ENCODE data around the gene GCK. TPM values are rescaled to one million over a fixed set of nuclear protein-coding genes. Genes with fewer than 3 reads are reported as not detected.

Gene GCK
- total and polyA plus RNA-seq, 4 donors: 0.09 to 12.7 (median 0.44) TPM

- DNase-seq (ENCODE audit: low spot score): no peak
Measured at GRCh38 chr7:44220046-44220357, 30.8 kb upstream of the GCK start.

DNA sequence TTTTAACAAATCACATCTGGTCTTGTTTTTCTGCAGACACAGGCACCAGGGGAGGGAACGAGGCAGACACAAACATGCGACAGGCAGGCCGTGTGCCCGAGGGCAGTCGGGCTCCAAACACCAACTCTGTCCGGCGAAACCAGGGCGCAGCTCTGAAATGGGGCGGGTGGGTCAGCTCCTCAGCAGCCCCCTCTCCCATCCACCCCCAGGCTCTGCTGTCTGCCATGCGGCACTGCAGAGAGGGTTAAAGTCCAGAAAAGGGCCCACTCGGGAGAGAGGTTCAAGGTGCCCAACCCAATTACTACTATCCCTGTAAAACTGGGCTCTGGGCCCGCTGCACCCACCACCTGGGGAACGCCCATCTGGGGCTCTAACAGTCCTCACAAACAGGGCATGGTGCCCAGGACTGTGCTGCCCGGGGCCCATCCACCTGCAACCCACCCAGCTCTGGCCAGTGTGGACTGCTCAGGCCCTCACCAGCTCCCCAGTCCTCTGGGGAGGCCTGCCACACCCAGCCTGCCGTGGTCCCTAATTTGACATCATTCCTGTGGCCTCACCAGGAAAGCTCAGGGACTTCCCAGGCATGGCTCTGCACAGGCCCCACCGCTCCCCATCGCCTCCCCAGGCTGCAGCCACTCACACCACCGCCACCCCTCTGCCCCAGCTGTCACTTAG lies 30.3 kb upstream of the GCK start:
- Histone ChIP-seq H3K36me3 (ENCODE audit: control insufficient read depth in 4 of 4, insufficient read depth in 3 of 4, low read depth in 1 of 4, low read length in 3 of 4) (no peaks in the 10 kb centered on the region), H3K4me1 (ENCODE audit: control insufficient read depth in 4 of 4, insufficient read depth in 4 of 4, low read length in 3 of 4) (no peaks in the 10 kb centered on the region), H3K27me3 (ENCODE audit: control insufficient read depth in 4 of 4, insufficient read depth in 4 of 4, low read length in 3 of 4) (no peaks in the 10 kb centered on the region), H3K27ac (ENCODE audit: low read depth in 1 of 2, low read length in 2 of 2) (no peak overlapping the region), H3K4me3 (ENCODE audit: low read depth in 1 of 3, low read length in 3 of 3) (no peak overlapping the region), H3K9ac (ENCODE audit: low read depth in 1 of 2, low read length in 2 of 2) (no peak overlapping the region), H3K9me3 (ENCODE audit: control insufficient read depth in 4 of 4, low read length in 3 of 4) (no peaks in the 10 kb centered on the region)
- no peak for DNase-seq (ENCODE audit: low spot score)
- WGBS: 92% methylated on average over 18 of the region's 18 CpGs
- TF ChIP-seq RAD21 (IDR thresholded peaks at IDR 0.05): no peak
- TF ChIP-seq YY1 (IDR thresholded peaks at IDR 0.05): no peak
- no peak for TF ChIP-seq ZBTB33 (IDR thresholded peaks at IDR 0.05)
- no peak for TF ChIP-seq HNF4A (conservative IDR thresholded peaks at IDR 0.05)
- no peak for TF ChIP-seq NR2F2 (IDR thresholded peaks at IDR 0.05)
- TF ChIP-seq SP1 (IDR thresholded peaks at IDR 0.05): no peak
- no peak for TF ChIP-seq HNF4G (IDR thresholded peaks at IDR 0.05)
- TF ChIP-seq TAF1 (conservative IDR thresholded peaks at IDR 0.05): no peak
- TF ChIP-seq, protein P1, sequence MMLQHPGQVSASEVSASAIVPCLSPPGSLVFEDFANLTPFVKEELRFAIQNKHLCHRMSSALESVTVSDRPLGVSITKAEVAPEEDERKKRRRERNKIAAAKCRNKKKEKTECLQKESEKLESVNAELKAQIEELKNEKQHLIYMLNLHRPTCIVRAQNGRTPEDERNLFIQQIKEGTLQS (IDR thresholded peaks at IDR 0.05): no peak
- TF ChIP-seq RXRA (IDR thresholded peaks at IDR 0.05): no peak
- TF ChIP-seq, protein P2, sequence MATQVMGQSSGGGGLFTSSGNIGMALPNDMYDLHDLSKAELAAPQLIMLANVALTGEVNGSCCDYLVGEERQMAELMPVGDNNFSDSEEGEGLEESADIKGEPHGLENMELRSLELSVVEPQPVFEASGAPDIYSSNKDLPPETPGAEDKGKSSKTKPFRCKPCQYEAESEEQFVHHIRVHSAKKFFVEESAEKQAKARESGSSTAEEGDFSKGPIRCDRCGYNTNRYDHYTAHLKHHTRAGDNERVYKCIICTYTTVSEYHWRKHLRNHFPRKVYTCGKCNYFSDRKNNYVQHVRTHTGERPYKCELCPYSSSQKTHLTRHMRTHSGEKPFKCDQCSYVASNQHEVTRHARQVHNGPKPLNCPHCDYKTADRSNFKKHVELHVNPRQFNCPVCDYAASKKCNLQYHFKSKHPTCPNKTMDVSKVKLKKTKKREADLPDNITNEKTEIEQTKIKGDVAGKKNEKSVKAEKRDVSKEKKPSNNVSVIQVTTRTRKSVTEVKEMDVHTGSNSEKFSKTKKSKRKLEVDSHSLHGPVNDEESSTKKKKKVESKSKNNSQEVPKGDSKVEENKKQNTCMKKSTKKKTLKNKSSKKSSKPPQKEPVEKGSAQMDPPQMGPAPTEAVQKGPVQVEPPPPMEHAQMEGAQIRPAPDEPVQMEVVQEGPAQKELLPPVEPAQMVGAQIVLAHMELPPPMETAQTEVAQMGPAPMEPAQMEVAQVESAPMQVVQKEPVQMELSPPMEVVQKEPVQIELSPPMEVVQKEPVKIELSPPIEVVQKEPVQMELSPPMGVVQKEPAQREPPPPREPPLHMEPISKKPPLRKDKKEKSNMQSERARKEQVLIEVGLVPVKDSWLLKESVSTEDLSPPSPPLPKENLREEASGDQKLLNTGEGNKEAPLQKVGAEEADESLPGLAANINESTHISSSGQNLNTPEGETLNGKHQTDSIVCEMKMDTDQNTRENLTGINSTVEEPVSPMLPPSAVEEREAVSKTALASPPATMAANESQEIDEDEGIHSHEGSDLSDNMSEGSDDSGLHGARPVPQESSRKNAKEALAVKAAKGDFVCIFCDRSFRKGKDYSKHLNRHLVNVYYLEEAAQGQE (IDR thresholded peaks at IDR 0.05): no peak
- TF ChIP-seq EGR1 (IDR thresholded peaks at IDR 0.05; ENCODE audit: low read depth in 2 of 2): no peak

More at GRCh38 chr7:44220046-44220357, 30.8 kb upstream of the GCK start:
- H3K27ac ChIP-seq (ENCODE audit: low read depth in 1 of 2, low read length in 2 of 2): no peak overlapping the region
- no peaks in the 10 kb centered on the region for H3K36me3 ChIP-seq (ENCODE audit: control insufficient read depth in 4 of 4, insufficient read depth in 3 of 4, low read depth in 1 of 4, low read length in 3 of 4)
- no peak overlapping the region for H3K9ac ChIP-seq (ENCODE audit: low read depth in 1 of 2, low read length in 2 of 2)
- H3K4me3 ChIP-seq (ENCODE audit: low read depth in 1 of 3, low read length in 3 of 3): no peak overlapping the region
- WGBS: 93% methylated on average over 26 of the region's 26 CpGs
- no peaks in the 10 kb centered on the region for H3K9me3 ChIP-seq (ENCODE audit: control insufficient read depth in 4 of 4, low read length in 3 of 4)
- no peaks in the 10 kb centered on the region for H3K4me1 ChIP-seq (ENCODE audit: control insufficient read depth in 4 of 4, insufficient read depth in 4 of 4, low read length in 3 of 4)
- TF ChIP-seq FOXA2 (IDR thresholded peaks at IDR 0.05): no peak
- TF ChIP-seq, protein P3, sequence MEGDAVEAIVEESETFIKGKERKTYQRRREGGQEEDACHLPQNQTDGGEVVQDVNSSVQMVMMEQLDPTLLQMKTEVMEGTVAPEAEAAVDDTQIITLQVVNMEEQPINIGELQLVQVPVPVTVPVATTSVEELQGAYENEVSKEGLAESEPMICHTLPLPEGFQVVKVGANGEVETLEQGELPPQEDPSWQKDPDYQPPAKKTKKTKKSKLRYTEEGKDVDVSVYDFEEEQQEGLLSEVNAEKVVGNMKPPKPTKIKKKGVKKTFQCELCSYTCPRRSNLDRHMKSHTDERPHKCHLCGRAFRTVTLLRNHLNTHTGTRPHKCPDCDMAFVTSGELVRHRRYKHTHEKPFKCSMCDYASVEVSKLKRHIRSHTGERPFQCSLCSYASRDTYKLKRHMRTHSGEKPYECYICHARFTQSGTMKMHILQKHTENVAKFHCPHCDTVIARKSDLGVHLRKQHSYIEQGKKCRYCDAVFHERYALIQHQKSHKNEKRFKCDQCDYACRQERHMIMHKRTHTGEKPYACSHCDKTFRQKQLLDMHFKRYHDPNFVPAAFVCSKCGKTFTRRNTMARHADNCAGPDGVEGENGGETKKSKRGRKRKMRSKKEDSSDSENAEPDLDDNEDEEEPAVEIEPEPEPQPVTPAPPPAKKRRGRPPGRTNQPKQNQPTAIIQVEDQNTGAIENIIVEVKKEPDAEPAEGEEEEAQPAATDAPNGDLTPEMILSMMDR (IDR thresholded peaks at IDR 0.05; ENCODE audit: low read depth, low read length, missing input control): no peak
- no peak for TF ChIP-seq JUND (IDR thresholded peaks at IDR 0.05)
- no peak for TF ChIP-seq TAF1 (conservative IDR thresholded peaks at IDR 0.05)
- TF ChIP-seq, protein P2 (IDR thresholded peaks at IDR 0.05): no peak
- TF ChIP-seq SP1 (IDR thresholded peaks at IDR 0.05): no peak
- TF ChIP-seq YY1 (IDR thresholded peaks at IDR 0.05): no peak
- no peak for TF ChIP-seq HNF4G (IDR thresholded peaks at IDR 0.05)
- TF ChIP-seq, protein P1 (IDR thresholded peaks at IDR 0.05): no peak
- no peaks in the 10 kb centered on the region for H3K27me3 ChIP-seq (ENCODE audit: control insufficient read depth in 4 of 4, insufficient read depth in 4 of 4, low read length in 3 of 4)
